Measurements from ENCODE around the gene ACAA1.

Gene ACAA1, protein sequence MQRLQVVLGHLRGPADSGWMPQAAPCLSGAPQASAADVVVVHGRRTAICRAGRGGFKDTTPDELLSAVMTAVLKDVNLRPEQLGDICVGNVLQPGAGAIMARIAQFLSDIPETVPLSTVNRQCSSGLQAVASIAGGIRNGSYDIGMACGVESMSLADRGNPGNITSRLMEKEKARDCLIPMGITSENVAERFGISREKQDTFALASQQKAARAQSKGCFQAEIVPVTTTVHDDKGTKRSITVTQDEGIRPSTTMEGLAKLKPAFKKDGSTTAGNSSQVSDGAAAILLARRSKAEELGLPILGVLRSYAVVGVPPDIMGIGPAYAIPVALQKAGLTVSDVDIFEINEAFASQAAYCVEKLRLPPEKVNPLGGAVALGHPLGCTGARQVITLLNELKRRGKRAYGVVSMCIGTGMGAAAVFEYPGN

GRCh38 chr3:38136777-38137614 is at the start of gene ACAA1:
TSS of gene ACAA1 (minus strand) at chr3:38137127. CDS start at chr3:38137035, 92 bp downstream.
- Mint-ChIP-seq H3K36me3 (ENCODE audit: insufficient read depth) (peaks cover 19% of the 10 kb centered on the region), H3K4me3 (peak within 1 kb of the TSS; percentile 95), H3K4me1 (peaks cover 80% of the 10 kb centered on the region), H3K27ac (ENCODE audit: low read depth) (peak within 1 kb of the TSS; percentile 98), H3K27me3 (no peaks in the 10 kb centered on the region), H3K9me3 (no peaks in the 10 kb centered on the region)
- ATAC-seq (replicated peaks; ENCODE audit: extremely low read depth, poor library complexity, severe bottlenecking) (peak; percentile 89), DNase-seq (ENCODE audit: low spot score in 2 of 2) (peak; percentile 91 to 94)

DNA sequence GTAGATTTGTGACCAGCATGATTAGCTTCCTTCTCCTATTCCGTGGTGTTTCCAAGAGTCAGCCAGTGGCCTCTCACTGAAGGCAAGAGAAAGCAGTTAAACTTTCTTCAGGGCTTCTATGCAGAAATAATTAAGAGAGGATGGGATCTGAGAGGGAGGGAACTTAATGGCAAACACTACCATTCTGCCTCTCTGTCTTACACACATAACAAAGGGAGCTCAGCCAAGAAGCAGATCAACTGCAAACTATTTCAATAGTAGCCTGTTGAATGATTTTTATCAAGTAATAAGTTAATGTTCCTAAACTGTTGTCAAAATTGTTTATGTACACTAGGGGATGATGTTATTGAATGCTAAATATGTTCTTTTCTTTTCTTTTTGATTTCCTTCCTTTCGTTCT is 40.3 kb upstream of the ACAA1 start:
- Mint-ChIP-seq H3K27me3 (no peaks in the 10 kb centered on the region), H3K4me1 (peaks cover 57% of the 10 kb centered on the region), H3K27ac (ENCODE audit: low read depth) (peak overlapping the region; percentile 60), H3K4me3 (no peak overlapping the region), H3K36me3 (ENCODE audit: insufficient read depth) (peaks cover 11% of the 10 kb centered on the region), H3K9me3 (no peaks in the 10 kb centered on the region)
- DNase-seq (ENCODE audit: low spot score in 2 of 2) (no peak), ATAC-seq (replicated peaks; ENCODE audit: extremely low read depth, poor library complexity, severe bottlenecking) (no peak)

DNA sequence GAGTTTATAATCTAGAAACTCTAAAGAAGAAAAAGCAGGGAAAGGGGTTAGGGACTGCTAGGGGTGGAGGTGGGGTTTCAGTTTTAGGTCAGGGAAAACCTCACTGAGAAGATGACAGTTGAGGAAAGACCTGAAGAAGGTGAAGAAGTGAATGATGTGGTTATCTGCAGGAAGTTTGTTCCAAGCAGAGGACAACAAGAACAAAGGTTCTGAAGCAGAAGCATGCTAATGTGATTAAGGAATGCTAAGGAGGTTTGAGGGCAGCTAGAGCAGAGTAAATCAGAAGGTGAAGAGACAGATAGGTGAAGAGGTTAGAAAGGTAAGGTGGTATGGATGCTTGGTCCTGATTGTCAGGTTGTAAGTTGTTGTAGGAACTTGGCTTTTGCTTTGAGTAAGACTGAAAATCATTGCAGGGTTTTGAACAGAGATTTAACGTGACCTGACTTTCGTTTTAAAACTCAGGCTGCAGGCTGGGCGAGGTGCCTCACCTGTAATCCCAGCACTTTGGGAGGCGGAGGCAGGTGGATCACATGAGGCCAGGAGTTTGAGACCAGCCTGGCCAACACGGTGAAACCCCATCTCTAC is 37.0 kb upstream of the ACAA1 start:
- Mint-ChIP-seq H3K9me3 (no peaks in the 10 kb centered on the region), H3K36me3 (ENCODE audit: insufficient read depth) (peaks cover 2% of the 10 kb centered on the region), H3K4me1 (peaks cover 50% of the 10 kb centered on the region), H3K4me3 (peak overlapping the region; percentile 59), H3K27me3 (no peaks in the 10 kb centered on the region), H3K27ac (ENCODE audit: low read depth) (peak overlapping the region; percentile 9)
- DNase-seq (ENCODE audit: low spot score in 2 of 2): no peak
- ATAC-seq (replicated peaks; ENCODE audit: extremely low read depth, poor library complexity, severe bottlenecking): peak; percentile 33

DNA sequence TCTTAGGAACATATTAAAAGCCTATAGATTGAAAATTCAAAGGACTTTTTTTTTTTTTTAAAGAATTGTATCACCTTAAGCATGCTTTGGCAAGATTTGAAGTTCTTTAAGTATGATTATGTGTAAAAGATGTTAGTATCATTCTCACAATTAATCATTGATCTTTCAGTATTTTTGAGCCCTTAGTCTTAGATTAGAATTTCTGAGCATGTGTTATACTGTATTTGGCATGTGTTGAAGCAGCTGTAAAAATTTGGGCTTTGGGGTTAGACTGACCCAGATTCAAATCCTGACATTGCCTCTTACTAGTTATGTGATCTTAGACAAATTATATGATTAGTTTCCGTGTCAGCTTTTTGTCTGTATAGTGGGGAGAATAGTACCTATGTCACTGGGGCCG is 34.7 kb upstream of the ACAA1 start:
- Mint-ChIP-seq H3K4me3 (no peak overlapping the region), H3K36me3 (ENCODE audit: insufficient read depth) (peaks cover 5% of the 10 kb centered on the region), H3K27me3 (no peaks in the 10 kb centered on the region), H3K9me3 (no peaks in the 10 kb centered on the region), H3K27ac (ENCODE audit: low read depth) (peak overlapping the region; percentile 18), H3K4me1 (peaks cover 60% of the 10 kb centered on the region)
- no peak for DNase-seq (ENCODE audit: low spot score in 2 of 2)
- ATAC-seq (replicated peaks; ENCODE audit: extremely low read depth, poor library complexity, severe bottlenecking): no peak

DNA sequence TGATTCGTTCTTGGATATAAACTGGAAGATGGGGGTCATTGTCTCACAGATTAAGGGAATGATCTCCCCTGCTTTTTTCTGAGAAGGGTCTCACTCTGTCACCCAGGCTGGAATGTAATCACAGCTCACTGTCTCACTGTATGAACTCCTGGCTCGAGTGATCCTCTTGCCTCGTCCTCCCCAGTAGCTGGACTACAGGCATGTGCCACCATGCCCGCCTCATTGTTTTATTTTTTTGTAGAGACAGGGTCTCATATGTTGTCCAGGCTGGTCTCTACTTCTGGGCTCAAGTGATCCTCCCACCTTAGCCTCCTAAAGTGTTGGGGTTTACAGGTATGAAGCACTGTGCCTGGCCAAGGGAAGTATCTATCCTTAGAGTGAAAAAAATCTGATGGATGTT is 33.8 kb upstream of the ACAA1 start:
- no peak for ATAC-seq (replicated peaks; ENCODE audit: extremely low read depth, poor library complexity, severe bottlenecking)
- Mint-ChIP-seq H3K4me3 (no peak overlapping the region), H3K27ac (ENCODE audit: low read depth) (no peak overlapping the region), H3K27me3 (no peaks in the 10 kb centered on the region), H3K36me3 (ENCODE audit: insufficient read depth) (peaks cover 13% of the 10 kb centered on the region), H3K4me1 (peaks cover 67% of the 10 kb centered on the region), H3K9me3 (no peaks in the 10 kb centered on the region)
- no peak for DNase-seq (ENCODE audit: low spot score in 2 of 2)

DNA sequence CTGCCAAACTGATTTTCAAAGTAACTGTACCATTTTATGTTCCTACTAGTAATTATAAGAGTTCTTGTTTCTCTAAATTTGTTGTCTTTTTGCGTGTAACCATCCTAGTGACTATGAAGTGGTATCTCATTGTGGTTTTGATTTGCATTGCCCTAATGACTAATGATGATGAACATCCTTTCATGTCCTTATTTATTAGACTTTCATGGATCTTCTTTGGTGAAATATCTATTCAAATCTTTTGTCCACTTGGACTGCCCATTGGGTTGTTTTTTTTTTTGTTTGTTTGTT is 32.0 kb upstream of the ACAA1 start:
- ATAC-seq (replicated peaks; ENCODE audit: extremely low read depth, poor library complexity, severe bottlenecking) (no peak), DNase-seq (ENCODE audit: low spot score in 2 of 2) (no peak)
- Mint-ChIP-seq H3K4me3 (no peak overlapping the region), H3K27ac (ENCODE audit: low read depth) (no peak overlapping the region), H3K4me1 (peaks cover 61% of the 10 kb centered on the region), H3K27me3 (no peaks in the 10 kb centered on the region), H3K36me3 (ENCODE audit: insufficient read depth) (peaks cover 24% of the 10 kb centered on the region), H3K9me3 (no peaks in the 10 kb centered on the region)

DNA sequence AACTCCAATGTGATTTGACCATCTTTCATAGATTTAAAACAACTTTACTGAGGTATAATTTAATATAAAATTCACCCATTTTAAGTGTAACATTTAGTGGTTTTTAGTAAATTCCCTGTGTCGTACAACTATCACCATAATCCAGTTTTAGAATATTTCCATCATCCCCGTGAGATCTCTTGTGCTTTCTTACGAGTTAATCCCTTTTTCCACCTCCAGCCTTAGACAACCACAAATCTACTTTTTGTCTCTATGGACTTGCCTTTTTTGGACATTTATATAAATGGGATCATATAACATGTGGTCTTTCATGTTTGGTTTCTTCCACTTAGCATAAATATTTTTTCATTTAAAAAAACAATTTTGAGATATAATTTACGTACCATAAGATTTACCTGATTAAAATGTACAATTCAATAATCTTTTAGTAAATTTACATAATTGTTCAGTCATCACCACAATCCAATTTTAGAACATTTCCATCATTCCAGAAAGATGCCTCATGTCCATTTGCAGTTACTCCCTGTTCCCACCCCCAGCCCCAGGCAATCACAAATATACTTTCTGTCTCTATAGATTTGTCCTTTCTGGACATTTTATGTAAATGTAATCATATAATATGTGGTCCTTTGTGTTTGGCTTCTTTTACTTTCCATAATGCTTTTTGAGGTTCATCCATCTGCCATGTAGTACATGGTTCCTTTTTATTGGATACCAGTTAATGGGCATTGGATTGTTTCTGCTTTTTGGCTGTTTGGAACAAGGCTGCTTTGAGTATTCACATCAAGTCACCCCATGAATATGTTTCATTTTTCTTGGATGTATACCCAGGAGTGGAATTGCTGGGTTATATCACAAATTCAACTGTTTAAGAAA is 31.5 kb upstream of the ACAA1 start:
- Mint-ChIP-seq H3K27ac (ENCODE audit: low read depth) (no peak overlapping the region), H3K4me3 (no peak overlapping the region)
- DNase-seq (ENCODE audit: low spot score in 2 of 2): no peak

GRCh38 chr3:38167591-38167990 is 30.7 kb upstream of the ACAA1 start:
- Mint-ChIP-seq H3K27me3 (no peaks in the 10 kb centered on the region), H3K9me3 (no peaks in the 10 kb centered on the region), H3K27ac (ENCODE audit: low read depth) (no peak overlapping the region), H3K4me1 (peaks cover 56% of the 10 kb centered on the region), H3K4me3 (no peak overlapping the region), H3K36me3 (ENCODE audit: insufficient read depth) (peaks cover 24% of the 10 kb centered on the region)
- DNase-seq (ENCODE audit: low spot score in 2 of 2) (no peak), ATAC-seq (replicated peaks; ENCODE audit: extremely low read depth, poor library complexity, severe bottlenecking) (no peak)

More for the DNA sequence above, 31.5 kb upstream of the ACAA1 start:
- Mint-ChIP-seq H3K9me3 (no peaks in the 10 kb centered on the region), H3K36me3 (ENCODE audit: insufficient read depth) (peaks cover 24% of the 10 kb centered on the region), H3K4me1 (peaks cover 56% of the 10 kb centered on the region), H3K27me3 (no peaks in the 10 kb centered on the region)
- ATAC-seq (replicated peaks; ENCODE audit: extremely low read depth, poor library complexity, severe bottlenecking): no peak

DNA sequence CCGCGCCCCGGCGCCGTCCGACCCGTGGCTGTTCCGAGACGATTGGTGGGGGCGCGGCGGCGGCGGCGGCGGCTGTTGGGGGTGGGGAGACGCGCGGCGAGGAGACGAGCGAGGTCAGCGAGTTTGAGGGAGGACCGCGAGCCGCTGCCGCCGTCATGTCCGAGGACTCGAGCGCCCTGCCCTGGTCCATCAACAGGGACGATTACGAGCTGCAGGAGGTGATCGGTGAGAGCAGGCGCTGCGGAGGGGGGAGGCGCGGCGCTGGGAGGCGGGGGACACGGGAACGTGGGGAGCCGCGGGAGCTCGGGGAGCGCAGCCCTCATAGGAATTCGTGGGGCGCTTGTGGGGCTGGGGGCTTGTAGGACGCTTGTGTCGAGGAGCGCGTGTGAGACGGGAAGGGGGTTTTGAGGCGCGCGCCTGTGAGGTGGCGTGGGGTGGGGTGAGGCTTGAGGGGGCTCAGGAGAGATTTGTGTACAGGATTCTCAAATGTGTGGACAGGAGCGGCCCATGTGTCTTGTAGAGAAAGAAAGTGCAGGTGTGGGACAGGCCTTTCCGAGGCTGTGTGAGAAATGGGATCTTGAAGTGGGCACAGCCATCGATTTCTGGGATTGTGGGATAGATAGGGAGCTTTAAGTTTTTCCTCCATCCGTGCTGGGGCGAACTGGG is 28.9 kb upstream of the ACAA1 start:
- peaks cover 24% of the 10 kb centered on the region for H3K36me3 Mint-ChIP-seq (ENCODE audit: insufficient read depth)
- no peaks in the 10 kb centered on the region for H3K27me3 Mint-ChIP-seq
- peak overlapping the region; percentile 99 for H3K27ac Mint-ChIP-seq (ENCODE audit: low read depth)
- ATAC-seq (replicated peaks; ENCODE audit: extremely low read depth, poor library complexity, severe bottlenecking) (peak; percentile 1), DNase-seq (ENCODE audit: low spot score in 2 of 2) (no peak)
- H3K4me1 Mint-ChIP-seq: peaks cover 49% of the 10 kb centered on the region
- peak overlapping the region; percentile 94 for H3K4me3 Mint-ChIP-seq
- no peaks in the 10 kb centered on the region for H3K9me3 Mint-ChIP-seq

DNA sequence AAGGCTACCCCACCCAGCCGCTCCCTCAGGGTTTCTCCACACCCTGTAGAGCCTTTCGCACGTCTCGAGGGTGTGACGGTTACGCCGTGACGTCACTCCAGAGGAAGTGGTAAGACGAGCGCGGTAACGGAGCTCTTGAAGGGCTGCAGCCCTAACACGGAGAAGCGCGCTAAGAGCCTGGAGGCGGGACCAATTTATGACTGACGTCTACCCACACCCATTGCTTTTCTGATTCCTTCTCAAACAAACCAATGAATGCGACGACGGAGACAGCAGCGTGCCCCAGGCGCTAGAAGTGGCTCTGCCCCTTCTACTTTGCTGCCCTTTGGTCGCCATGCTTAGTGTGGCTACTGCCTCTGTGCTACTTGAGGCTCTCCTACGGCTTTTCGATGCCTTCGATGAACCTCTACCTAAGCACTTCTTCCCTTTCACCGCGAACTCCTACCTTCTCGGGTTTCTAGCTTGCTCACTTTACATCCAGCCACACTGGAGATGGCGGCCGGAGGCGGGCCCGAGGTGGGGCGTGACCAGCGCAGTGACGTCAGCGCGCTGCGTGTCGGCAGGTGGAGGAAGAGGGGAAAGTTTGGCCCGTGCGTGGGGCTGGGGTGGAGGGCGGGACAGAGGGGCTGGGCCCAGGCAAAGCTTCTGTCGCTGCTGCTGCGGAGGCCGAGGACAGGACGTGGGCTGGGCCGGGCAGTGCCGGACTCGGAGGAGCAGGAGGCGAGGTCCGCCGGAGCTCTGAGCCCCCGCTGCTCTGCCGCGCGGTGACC is 28.2 kb upstream of the ACAA1 start, which contains the start of gene OXSR1:
Gene OXSR1 (plus strand): TSS at position 586 of the 770 bp plus-strand sequence. CDS start 340 bp downstream, outside the sequence.
- H3K27me3 Mint-ChIP-seq: no peaks in the 10 kb centered on the region
- H3K36me3 Mint-ChIP-seq (ENCODE audit: insufficient read depth): peaks cover 24% of the 10 kb centered on the region
- H3K4me3 Mint-ChIP-seq: peak within 1 kb of the TSS; percentile 94
- ATAC-seq (replicated peaks; ENCODE audit: extremely low read depth, poor library complexity, severe bottlenecking) (peak; percentile 92), DNase-seq (ENCODE audit: low spot score in 2 of 2) (peak; percentile 97)
- no peaks in the 10 kb centered on the region for H3K9me3 Mint-ChIP-seq
- H3K27ac Mint-ChIP-seq (ENCODE audit: low read depth): peak within 1 kb of the TSS; percentile 99
- H3K4me1 Mint-ChIP-seq: peaks cover 45% of the 10 kb centered on the region

GRCh38 chr3:38164643-38164951 is 27.7 kb upstream of the ACAA1 start:
- Mint-ChIP-seq H3K27ac (ENCODE audit: low read depth) (peak overlapping the region; percentile 99), H3K4me3 (peak overlapping the region; percentile 94), H3K27me3 (no peaks in the 10 kb centered on the region), H3K4me1 (peaks cover 44% of the 10 kb centered on the region), H3K36me3 (ENCODE audit: insufficient read depth) (peaks cover 24% of the 10 kb centered on the region), H3K9me3 (no peaks in the 10 kb centered on the region)
- no peak for DNase-seq (ENCODE audit: low spot score in 2 of 2)
- peak; percentile 15 for ATAC-seq (replicated peaks; ENCODE audit: extremely low read depth, poor library complexity, severe bottlenecking)

All from central memory CD8-positive, alpha-beta T cell (primary cell).